ENCODE data around the gene SDF4.

Gene SDF4

GRCh38 chr1:1181938-1182410, 49.8 kb downstream of the SDF4 start:
- no peak overlapping the region for H3K4me3 ChIP-seq (ENCODE audit: control insufficient read depth, low read depth, low read length)
- no peak for TF ChIP-seq CTCF (conservative IDR thresholded peaks at IDR 0.05; ENCODE audit: control insufficient read depth, insufficient read depth, low read depth, low read length)
- DNase-seq (ENCODE audit: low read depth) = no peak

- DNase-seq (ENCODE audit: low read depth) = no peak
- no peak overlapping the region for H3K4me3 ChIP-seq (ENCODE audit: control insufficient read depth, low read depth, low read length)
- TF ChIP-seq CTCF (conservative IDR thresholded peaks at IDR 0.05; ENCODE audit: control insufficient read depth, insufficient read depth, low read depth, low read length) = no peak
Observed at GRCh38 chr1:1181129-1181937, 50.5 kb downstream of the SDF4 start.

GRCh38 chr1:1179983-1180861, 51.6 kb downstream of the SDF4 start:
- no peak for DNase-seq (ENCODE audit: low read depth)
- TF ChIP-seq CTCF (conservative IDR thresholded peaks at IDR 0.05; ENCODE audit: control insufficient read depth, insufficient read depth, low read depth, low read length) = no peak

GRCh38 chr1:1179346-1179982, 52.3 kb downstream of the SDF4 start:
- H3K4me3 ChIP-seq (ENCODE audit: control insufficient read depth, low read depth, low read length) = no peak overlapping the region
- no peak for TF ChIP-seq CTCF (conservative IDR thresholded peaks at IDR 0.05; ENCODE audit: control insufficient read depth, insufficient read depth, low read depth, low read length)
- no peak for DNase-seq (ENCODE audit: low read depth)

More at GRCh38 chr1:1179983-1180861, 51.6 kb downstream of the SDF4 start:
- no peak overlapping the region for H3K4me3 ChIP-seq (ENCODE audit: control insufficient read depth, low read depth, low read length)

GRCh38 chr1:1178794-1179331, 52.9 kb downstream of the SDF4 start:
- no peak for DNase-seq (ENCODE audit: low read depth)
- no peak for TF ChIP-seq CTCF (conservative IDR thresholded peaks at IDR 0.05; ENCODE audit: control insufficient read depth, insufficient read depth, low read depth, low read length)
- no peak overlapping the region for H3K4me3 ChIP-seq (ENCODE audit: control insufficient read depth, low read depth, low read length)
